RWPE2 (cell line): ENCODE measurements around the gene MPPED2.

Source experiments
- ATAC-seq: fragments of 200-7000 bp; cut with Tn5 transposase; 3 replicates; pipeline ENCODE4 v1.9.1; 2021; ENCODE audit warnings: low read depth
- DNase-seq: peaks from one replicate; pipeline ENCODE4 v3.0.0-alpha.2; 2020; ENCODE audit warnings: low spot score
- H3K27ac ChIP-seq: fragments of 450-650 bp; 2 replicates; pipeline ENCODE4 v1.5.1; 2017; ENCODE audit warnings: mild to moderate bottlenecking; ENCODE audit not compliant: poor library complexity, severe bottlenecking
- H3K27me3 ChIP-seq: fragments of 250-450 bp; sonication (Bioruptor Pico); 2 replicates; pipeline ENCODE4 v1.5.1; 2021; ENCODE audit warnings: mild to moderate bottlenecking, moderate library complexity; ENCODE audit not compliant: insufficient read depth, poor library complexity, severe bottlenecking
- H3K36me3 ChIP-seq: fragments of 250-450 bp; sonication (Bioruptor Pico); 2 replicates; pipeline ENCODE4 v1.5.1; 2020; ENCODE audit warnings: low read depth, mild to moderate bottlenecking, moderate library complexity
- H3K4me1 ChIP-seq: fragments of 250-450 bp; sonication (Bioruptor Pico); 2 replicates; pipeline ENCODE4 v1.5.1; 2021; ENCODE audit warnings: mild to moderate bottlenecking, moderate library complexity; ENCODE audit not compliant: insufficient read depth, poor library complexity, severe bottlenecking
- H3K4me3 ChIP-seq: fragments of 250-450 bp; sonication (Bioruptor Pico); 2 replicates; pipeline ENCODE4 v1.5.1; 2021; ENCODE audit warnings: mild to moderate bottlenecking, moderate library complexity; ENCODE audit not compliant: severe bottlenecking
- H3K9me3 ChIP-seq: fragments of 250-450 bp; sonication (Bioruptor Pico); 2 replicates; pipeline ENCODE4 v1.5.1; 2021; ENCODE audit warnings: mild to moderate bottlenecking, moderate library complexity; ENCODE audit not compliant: severe bottlenecking
- CTCF ChIP-seq: fragments of 450-650 bp; IDR thresholded peaks from one replicate; pipeline ENCODE4 v1.5.1; 2017; ENCODE audit warnings: mild to moderate bottlenecking, moderate library complexity; ENCODE audit not compliant: poor library complexity, severe bottlenecking

MPPED2 gene

GRCh38 chr11:30423279-30423648 is 162.9 kb downstream of the MPPED2 start:
- TF ChIP-seq CTCF = no peak
- Histone ChIP-seq H3K9me3 (no peaks in the 10 kb centered on the region), H3K27ac (no peak overlapping the region), H3K4me1 (no peaks in the 10 kb centered on the region), H3K36me3 (no peaks in the 10 kb centered on the region), H3K4me3 (no peak overlapping the region), H3K27me3 (peaks cover 17% of the 10 kb centered on the region)
- no peak for DNase-seq
- no peak for ATAC-seq

GRCh38 chr11:30422447-30423278 is 163.5 kb downstream of the MPPED2 start:
- no peak overlapping the region for H3K27ac ChIP-seq
- no peak for TF ChIP-seq CTCF
- DNase-seq = no peak

GRCh38 chr11:30420233-30420787 is 165.8 kb downstream of the MPPED2 start:
- Histone ChIP-seq H3K27ac (no peak overlapping the region), H3K27me3 (peaks cover 11% of the 10 kb centered on the region), H3K4me1 (no peaks in the 10 kb centered on the region), H3K9me3 (no peaks in the 10 kb centered on the region), H3K4me3 (no peak overlapping the region), H3K36me3 (no peaks in the 10 kb centered on the region)
- ATAC-seq (no peak), DNase-seq (no peak)
- no peak for TF ChIP-seq CTCF

More at GRCh38 chr11:30422447-30423278, 163.5 kb downstream of the MPPED2 start:
- Histone ChIP-seq H3K4me1 (no peaks in the 10 kb centered on the region), H3K27me3 (peaks cover 17% of the 10 kb centered on the region), H3K9me3 (no peaks in the 10 kb centered on the region), H3K36me3 (no peaks in the 10 kb centered on the region), H3K4me3 (no peak overlapping the region)
- no peak for ATAC-seq

GRCh38 chr11:30414806-30415205 is 171.3 kb downstream of the MPPED2 start:
- Histone ChIP-seq H3K27ac (no peak overlapping the region), H3K27me3 (peaks cover 2% of the 10 kb centered on the region), H3K4me1 (no peaks in the 10 kb centered on the region), H3K4me3 (no peak overlapping the region), H3K9me3 (no peaks in the 10 kb centered on the region), H3K36me3 (no peaks in the 10 kb centered on the region)
- DNase-seq = no peak
- TF ChIP-seq CTCF = no peak
- no peak for ATAC-seq

GRCh38 chr11:30414244-30414643 is 171.9 kb downstream of the MPPED2 start:
- no peak for TF ChIP-seq CTCF
- Histone ChIP-seq H3K4me1 (no peaks in the 10 kb centered on the region), H3K27ac (no peak overlapping the region), H3K36me3 (no peaks in the 10 kb centered on the region), H3K4me3 (no peak overlapping the region), H3K9me3 (no peaks in the 10 kb centered on the region), H3K27me3 (peaks cover 2% of the 10 kb centered on the region)
- ATAC-seq (no peak), DNase-seq (no peak)
